ENCODE measurements around the gene APAF1.

Gene APAF1

GRCh38 chr12:98743362-98743953 is 98.4 kb downstream of the APAF1 start:
- no peak for DNase-seq (ENCODE audit: low spot score)
- peak; percentile 48 for TF ChIP-seq CTCF (IDR thresholded peaks at IDR 0.05; ENCODE audit: poor library complexity, severe bottlenecking)

GRCh38 chr12:98744680-98745079 is 99.6 kb downstream of the APAF1 start:
- Histone ChIP-seq H3K27ac (ENCODE audit: poor library complexity, severe bottlenecking) (no peak overlapping the region), H3K9me3 (ENCODE audit: severe bottlenecking) (no peaks in the 10 kb centered on the region), H3K4me1 (ENCODE audit: insufficient read depth, poor library complexity, severe bottlenecking) (no peaks in the 10 kb centered on the region), H3K4me3 (ENCODE audit: severe bottlenecking) (no peak overlapping the region), H3K36me3 (ENCODE audit: low read depth) (no peaks in the 10 kb centered on the region), H3K27me3 (ENCODE audit: insufficient read depth, poor library complexity, severe bottlenecking) (peaks cover 10% of the 10 kb centered on the region)
- no peak for ATAC-seq (ENCODE audit: low read depth)
- no peak for TF ChIP-seq CTCF (IDR thresholded peaks at IDR 0.05; ENCODE audit: poor library complexity, severe bottlenecking)
- no peak for DNase-seq (ENCODE audit: low spot score)

More at GRCh38 chr12:98743362-98743953, 98.4 kb downstream of the APAF1 start:
- ATAC-seq (ENCODE audit: low read depth) = no peak
- Histone ChIP-seq H3K9me3 (ENCODE audit: severe bottlenecking) (no peaks in the 10 kb centered on the region), H3K27me3 (ENCODE audit: insufficient read depth, poor library complexity, severe bottlenecking) (peaks cover 10% of the 10 kb centered on the region), H3K36me3 (ENCODE audit: low read depth) (no peaks in the 10 kb centered on the region), H3K27ac (ENCODE audit: poor library complexity, severe bottlenecking) (no peak overlapping the region), H3K4me3 (ENCODE audit: severe bottlenecking) (no peak overlapping the region), H3K4me1 (ENCODE audit: insufficient read depth, poor library complexity, severe bottlenecking) (no peaks in the 10 kb centered on the region)

- H3K4me3 ChIP-seq (ENCODE audit: severe bottlenecking) = peak overlapping the region; percentile 26
- H3K27ac ChIP-seq (ENCODE audit: poor library complexity, severe bottlenecking) = no peak overlapping the region
- no peak for DNase-seq (ENCODE audit: low spot score)
- H3K9me3 ChIP-seq (ENCODE audit: severe bottlenecking) = no peaks in the 10 kb centered on the region
- peak; percentile 39; the same call in 2 of the 3 replicates for ATAC-seq (ENCODE audit: low read depth)
- H3K27me3 ChIP-seq (ENCODE audit: insufficient read depth, poor library complexity, severe bottlenecking) = peaks cover 10% of the 10 kb centered on the region
- TF ChIP-seq CTCF (IDR thresholded peaks at IDR 0.05; ENCODE audit: poor library complexity, severe bottlenecking) = no peak
- H3K4me1 ChIP-seq (ENCODE audit: insufficient read depth, poor library complexity, severe bottlenecking) = no peaks in the 10 kb centered on the region
- H3K36me3 ChIP-seq (ENCODE audit: low read depth) = no peaks in the 10 kb centered on the region
Observed at GRCh38 chr12:98745578-98746391, 100.7 kb downstream of the APAF1 start.

GRCh38 chr12:98748463-98748862 is 103.4 kb downstream of the APAF1 start:
- DNase-seq (ENCODE audit: low spot score) = no peak
- Histone ChIP-seq H3K36me3 (ENCODE audit: low read depth) (no peaks in the 10 kb centered on the region), H3K4me1 (ENCODE audit: insufficient read depth, poor library complexity, severe bottlenecking) (no peaks in the 10 kb centered on the region), H3K27me3 (ENCODE audit: insufficient read depth, poor library complexity, severe bottlenecking) (peaks cover 10% of the 10 kb centered on the region), H3K9me3 (ENCODE audit: severe bottlenecking) (no peaks in the 10 kb centered on the region), H3K27ac (ENCODE audit: poor library complexity, severe bottlenecking) (no peak overlapping the region), H3K4me3 (ENCODE audit: severe bottlenecking) (no peak overlapping the region)
- no peak for ATAC-seq (ENCODE audit: low read depth)
- TF ChIP-seq CTCF (IDR thresholded peaks at IDR 0.05; ENCODE audit: poor library complexity, severe bottlenecking) = no peak

GRCh38 chr12:98750511-98750910 is 105.4 kb downstream of the APAF1 start:
- no peak for TF ChIP-seq CTCF (IDR thresholded peaks at IDR 0.05; ENCODE audit: poor library complexity, severe bottlenecking)
- Histone ChIP-seq H3K9me3 (ENCODE audit: severe bottlenecking) (no peaks in the 10 kb centered on the region), H3K36me3 (ENCODE audit: low read depth) (no peaks in the 10 kb centered on the region), H3K4me1 (ENCODE audit: insufficient read depth, poor library complexity, severe bottlenecking) (no peaks in the 10 kb centered on the region), H3K27me3 (ENCODE audit: insufficient read depth, poor library complexity, severe bottlenecking) (peaks cover 10% of the 10 kb centered on the region), H3K4me3 (ENCODE audit: severe bottlenecking) (no peak overlapping the region), H3K27ac (ENCODE audit: poor library complexity, severe bottlenecking) (no peak overlapping the region)
- no peak for ATAC-seq (ENCODE audit: low read depth)
- no peak for DNase-seq (ENCODE audit: low spot score)
